Activated T-helper 1 cell treated with Interleukin-2 at 50 U/mL for 16 hours (primary cell): Measurements from ENCODE around the gene RND3.

Experiments used
- DNase-seq: peaks from one replicate; pipeline ENCODE4 v3.0.0-alpha.2; 2020; ENCODE audit warnings: low read depth

The RND3 gene

GRCh38 chr2:150441226-150441625 is 46.2 kb downstream of the RND3 start:
- no peak for DNase-seq

- DNase-seq, result no peak
These were observed 48.8 kb downstream of the RND3 start for GRCh38 chr2:150438654-150439053.

GRCh38 chr2:150438041-150438440 is 49.4 kb downstream of the RND3 start:
- no peak for DNase-seq

- no peak for DNase-seq
These were observed 55.2 kb downstream of the RND3 start for GRCh38 chr2:150432312-150432625.

- no peak for DNase-seq
These were observed 55.7 kb downstream of the RND3 start for GRCh38 chr2:150431561-150432311.

GRCh38 chr2:150429384-150429961 is 58.0 kb downstream of the RND3 start:
- no peak for DNase-seq

- no peak for DNase-seq
These were observed 58.8 kb downstream of the RND3 start for GRCh38 chr2:150428641-150429040.

GRCh38 chr2:150427298-150427697 is 60.2 kb downstream of the RND3 start:
- no peak for DNase-seq

GRCh38 chr2:150426724-150427123 is 60.7 kb downstream of the RND3 start:
- DNase-seq, result no peak

GRCh38 chr2:150426315-150426714 is 61.2 kb downstream of the RND3 start:
- no peak for DNase-seq

GRCh38 chr2:150425121-150425955 is 62.1 kb downstream of the RND3 start:
- DNase-seq, result no peak

GRCh38 chr2:150424406-150424805 is 63.1 kb downstream of the RND3 start:
- DNase-seq, result no peak

- no peak for DNase-seq
These were observed 66.3 kb downstream of the RND3 start for GRCh38 chr2:150421126-150421651.

- DNase-seq, result no peak
These were observed 68.6 kb downstream of the RND3 start for GRCh38 chr2:150418916-150419315.
